Suppressor macrophage (primary cell): ENCODE data around the gene FHIT.

Source experiments
- DNase-seq, 4 experiments: peaks; one replicate each; pipeline ENCODE4 v3.0.0-alpha.2; 2020 to 2022

The FHIT gene

DNA sequence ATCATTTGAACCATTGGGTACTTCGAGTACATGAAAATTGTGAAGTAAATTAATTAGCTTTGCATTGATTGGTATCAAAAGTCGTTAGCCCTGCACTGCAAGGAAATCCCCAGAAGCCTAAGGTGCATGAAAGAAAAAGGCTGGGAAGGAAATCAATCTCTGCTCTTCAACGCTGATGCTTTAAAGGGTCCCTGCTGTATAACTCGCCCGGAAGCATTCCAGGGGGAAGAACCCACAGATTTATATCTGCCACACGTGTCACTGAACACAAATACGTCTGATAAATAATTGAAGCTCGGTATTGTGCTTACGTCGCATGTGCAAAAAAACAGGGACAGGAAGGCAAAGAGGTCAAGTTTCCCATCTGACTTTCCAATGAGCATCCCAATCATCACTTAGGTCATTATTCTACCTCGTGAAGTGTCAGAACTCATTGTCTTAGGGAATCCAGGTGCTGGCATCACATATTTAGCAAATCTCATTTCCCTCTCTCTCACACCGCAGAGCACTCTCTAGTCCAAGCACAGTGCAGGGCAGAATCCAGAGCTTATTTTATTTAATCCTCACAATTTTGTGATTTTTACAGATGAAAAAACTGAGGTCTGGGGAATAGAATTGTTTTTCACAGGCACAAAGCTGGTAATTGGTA is 1397.1 kb downstream of the FHIT start:
- no peak for DNase-seq

DNA sequence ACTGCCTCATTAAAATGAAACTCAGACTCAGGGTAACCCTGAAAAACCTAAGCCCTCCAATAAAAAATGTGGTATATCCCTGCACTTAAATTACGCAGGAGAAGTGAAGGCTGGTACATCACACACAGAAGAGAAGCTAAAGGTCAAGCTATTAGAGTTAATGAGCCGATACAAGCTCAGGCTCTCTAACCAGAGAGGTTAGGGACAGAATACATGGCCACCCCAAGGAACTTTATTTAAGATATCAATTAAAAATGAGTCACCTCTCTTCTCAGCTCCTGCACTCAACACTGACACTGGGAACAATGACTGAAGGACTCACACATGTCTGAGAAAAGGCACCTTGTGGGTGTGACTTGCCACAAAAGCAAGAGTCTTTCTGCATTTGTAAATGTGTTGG is 1400.8 kb downstream of the FHIT start:
- no peak for DNase-seq

DNA sequence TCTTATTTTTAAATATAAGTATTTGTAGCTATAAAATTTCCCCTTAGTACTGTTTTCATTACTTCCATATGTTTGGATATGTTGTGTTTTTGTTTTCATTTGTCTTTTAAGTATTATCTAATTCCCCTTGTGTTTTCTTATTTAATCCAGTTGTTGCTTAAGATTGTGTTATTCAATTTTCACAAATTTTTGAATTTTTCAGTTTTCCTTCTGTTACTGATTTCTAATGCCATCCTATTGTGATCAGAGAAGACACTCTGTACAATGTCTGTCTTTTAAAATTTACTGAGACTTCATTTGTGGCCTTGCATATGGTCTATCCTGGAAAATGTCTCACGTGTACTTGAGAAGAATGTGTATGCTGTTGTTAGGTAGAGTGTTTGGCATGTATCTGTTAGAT is 1405.9 kb downstream of the FHIT start:
- DNase-seq: no peak

DNA sequence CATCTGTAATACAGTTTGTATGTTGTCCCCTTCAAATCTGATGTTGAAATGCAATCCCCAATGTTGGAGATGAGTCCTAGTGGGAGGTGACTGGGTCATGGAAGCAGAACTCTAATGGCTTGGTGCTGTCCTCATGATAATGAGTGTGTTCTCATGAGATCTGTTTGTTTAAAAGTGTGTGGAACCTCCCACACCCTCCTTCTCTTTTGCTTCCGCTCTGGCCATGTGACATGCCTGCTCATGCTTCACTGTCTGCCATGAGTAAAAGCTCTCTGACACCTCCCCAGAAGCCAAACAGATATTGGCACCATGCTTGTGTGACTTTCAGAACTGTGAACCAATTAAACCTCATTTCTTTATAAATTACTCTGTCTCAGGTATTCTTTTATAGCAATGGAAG is 1407.4 kb downstream of the FHIT start:
- DNase-seq: peak; percentile 45 to 78 (median 70)

DNA sequence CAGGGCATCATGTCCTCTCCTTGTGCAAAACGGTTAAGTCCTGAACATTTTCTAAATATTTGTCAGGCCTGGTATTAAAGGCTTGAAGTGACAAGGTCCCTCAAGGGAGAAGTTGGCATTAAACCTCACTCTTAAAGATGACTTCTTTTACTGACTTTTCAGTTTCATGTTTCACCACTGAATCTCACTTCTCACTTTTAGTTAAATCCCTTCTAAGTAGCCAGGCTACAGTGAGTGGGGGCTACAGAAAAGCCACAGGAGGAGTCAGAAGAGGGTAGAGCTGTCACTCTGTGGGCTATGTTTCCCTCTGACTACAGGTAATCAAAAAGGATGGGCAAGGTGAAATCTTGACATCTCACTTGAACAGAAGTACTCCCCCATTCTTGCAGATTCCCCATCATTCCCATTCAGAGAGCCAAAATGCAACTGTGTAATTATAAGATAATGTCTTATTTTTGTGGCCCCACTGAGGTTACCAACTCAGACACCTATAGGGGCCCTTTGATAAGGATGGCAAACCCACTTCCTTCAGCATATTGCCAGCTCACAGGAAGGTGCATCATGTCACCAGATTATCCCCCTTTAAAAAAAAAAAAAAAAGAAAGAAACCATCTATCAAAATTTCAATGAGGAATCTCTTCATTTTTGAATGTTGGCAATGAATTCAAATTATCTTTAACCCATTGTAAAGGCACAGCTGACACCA is 1411.3 kb downstream of the FHIT start:
- DNase-seq: peak in 2 of 4 experiments; percentile 13 to 52

DNA sequence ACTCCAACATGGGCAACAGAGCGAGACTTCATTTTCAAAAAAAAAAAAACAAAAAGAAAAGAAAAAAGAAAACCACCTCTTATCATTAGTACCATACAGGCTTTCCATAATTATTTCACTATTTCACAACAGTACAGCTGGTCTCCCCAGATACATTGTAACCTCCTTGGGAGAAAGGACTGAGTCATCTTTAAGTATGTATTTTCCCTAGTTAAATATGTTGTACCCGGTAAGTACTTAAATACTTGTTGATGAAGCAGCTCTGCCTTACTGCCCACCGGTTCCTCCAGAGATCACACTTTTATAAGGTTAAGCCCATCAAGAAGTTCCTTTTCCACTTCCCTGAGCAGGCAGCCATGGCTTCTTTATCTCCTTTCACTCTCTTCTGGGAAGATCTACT is 1412.0 kb downstream of the FHIT start:
- DNase-seq: peak in 1 of 4 experiments; percentile 3

DNA sequence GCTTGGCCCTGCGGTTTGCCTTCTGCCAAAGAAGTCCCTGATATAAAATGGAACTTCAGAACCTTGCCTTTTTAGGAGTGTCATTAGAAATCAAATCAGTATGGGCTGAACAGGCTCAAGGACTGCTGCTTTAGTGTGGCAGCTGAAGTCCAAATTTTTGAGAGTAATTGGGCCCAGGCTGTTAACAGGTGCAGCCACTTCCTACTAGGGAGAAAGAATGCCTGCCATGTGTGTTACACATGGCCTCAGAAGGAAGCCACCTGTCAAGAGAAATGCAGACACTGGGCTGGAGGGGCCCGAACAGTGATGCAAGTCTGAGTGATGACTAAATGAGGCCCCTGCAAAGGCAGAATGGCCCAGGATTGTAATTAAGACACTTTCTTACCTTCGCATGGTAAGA is 1414.7 kb downstream of the FHIT start:
- no peak for DNase-seq

DNA sequence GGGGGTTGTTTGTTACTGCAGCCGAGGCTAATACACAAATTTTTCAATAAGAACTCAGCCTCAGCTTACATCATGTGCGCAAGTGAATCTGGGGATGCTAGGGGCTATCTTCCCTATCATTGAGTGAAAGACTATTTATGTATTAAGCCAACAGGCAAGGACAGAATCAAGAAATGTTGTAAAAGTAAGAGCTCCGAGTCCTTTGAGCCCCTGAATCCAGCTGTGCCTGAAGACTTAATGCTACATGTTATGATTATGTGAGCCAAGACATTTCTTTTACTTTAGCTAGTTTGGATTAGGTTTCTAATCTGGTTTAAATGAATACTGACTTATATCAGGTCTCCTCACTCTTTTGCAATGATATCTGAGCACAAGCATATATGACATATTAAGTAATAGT is 1418.5 kb downstream of the FHIT start:
- DNase-seq: no peak

DNA sequence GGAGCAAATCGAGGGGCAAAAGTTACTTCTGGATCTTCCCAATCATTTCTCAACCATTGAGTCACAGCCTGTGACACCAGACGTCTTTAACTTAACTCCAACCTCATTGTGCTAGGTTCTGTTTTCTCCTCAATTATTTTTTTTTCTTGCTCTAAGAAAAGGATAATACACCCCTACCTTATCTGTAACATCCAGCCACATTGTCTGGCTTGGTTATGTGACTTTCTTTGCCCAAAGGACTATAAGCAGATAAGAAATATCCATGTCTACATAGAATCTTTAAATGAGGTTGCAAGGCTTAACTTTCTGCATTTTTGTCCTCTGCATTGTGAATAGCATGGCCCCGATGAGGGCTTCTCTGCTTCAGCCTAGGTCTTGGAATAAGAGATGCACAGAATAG is 1419.0 kb downstream of the FHIT start:
- DNase-seq: no peak

DNA sequence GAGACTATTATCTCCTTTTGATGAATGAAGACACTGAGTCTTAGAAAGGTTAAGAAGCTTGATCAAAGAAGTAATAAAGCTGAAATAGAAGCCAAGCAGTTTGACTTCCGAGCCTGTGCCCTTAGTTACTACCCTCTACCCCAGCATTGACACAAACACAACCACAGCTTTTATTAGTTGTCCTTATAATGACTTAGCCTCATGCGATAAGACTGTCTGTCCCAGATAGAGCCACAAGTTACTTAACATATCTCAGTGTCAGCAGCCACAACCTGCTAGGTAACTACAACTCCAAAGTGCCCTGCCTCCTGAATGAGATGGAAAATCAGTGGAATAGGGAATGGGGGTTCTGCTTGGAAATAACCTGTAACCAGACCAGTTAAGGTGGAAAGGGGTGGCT is 1419.9 kb downstream of the FHIT start:
- no peak for DNase-seq

DNA sequence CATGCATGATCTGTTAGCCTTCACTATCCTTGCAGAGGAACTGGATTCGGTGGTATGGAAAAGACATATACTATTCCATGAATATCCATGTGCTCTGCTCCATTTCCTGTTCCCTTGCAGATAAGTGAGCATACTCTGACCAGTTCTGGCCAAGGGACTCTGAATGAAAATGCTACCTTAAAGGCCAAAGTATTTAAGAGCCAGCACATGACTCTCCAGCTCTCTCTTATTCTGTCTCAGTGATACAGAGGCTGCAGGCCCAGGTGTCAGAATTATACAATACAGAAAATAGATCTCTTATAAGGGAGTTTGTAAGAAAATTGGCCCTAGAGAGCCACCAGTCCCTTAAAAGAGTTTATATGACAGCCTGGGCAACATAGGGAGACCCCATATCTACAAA is 1421.7 kb downstream of the FHIT start:
- DNase-seq: no peak

DNA sequence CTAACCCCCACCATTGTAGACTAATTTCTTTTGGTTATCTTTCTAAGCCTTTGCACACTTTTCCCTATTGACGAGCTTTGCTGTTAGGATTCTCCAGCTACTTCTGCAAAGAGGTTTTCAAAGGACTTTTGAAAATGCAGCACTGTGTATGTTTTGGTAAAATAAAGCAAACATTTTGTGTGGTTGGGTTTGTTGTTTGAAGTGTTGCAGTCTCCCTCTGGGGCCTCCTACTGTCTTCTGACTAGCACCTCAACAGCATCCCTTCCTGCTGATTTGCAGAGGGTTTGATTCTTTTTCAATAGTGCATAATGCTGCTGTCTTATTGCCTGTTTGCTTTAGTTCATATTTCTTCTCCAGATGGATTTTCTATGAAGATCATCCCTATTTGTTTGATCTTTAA is 1426.4 kb downstream of the FHIT start:
- DNase-seq: no peak

DNA sequence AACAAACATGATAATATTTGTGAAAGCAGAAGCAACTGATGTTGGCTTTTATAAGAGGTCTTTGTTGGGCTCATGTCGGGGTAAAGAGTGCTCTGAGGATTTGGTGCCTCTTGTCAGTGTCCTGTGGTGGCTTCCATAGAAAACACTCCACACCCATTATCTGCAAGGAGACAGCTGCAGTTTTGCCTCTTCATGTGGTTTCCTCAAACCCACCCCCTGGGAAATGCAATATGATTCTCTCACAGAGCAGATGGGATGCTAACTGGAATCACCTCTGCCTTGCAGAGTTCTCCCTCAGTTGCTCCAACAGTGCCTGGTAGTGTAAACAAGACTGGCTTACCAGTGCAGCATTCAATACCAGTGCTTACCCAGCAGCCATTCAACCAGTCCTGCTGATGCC is 1430.0 kb downstream of the FHIT start:
- no peak for DNase-seq

DNA sequence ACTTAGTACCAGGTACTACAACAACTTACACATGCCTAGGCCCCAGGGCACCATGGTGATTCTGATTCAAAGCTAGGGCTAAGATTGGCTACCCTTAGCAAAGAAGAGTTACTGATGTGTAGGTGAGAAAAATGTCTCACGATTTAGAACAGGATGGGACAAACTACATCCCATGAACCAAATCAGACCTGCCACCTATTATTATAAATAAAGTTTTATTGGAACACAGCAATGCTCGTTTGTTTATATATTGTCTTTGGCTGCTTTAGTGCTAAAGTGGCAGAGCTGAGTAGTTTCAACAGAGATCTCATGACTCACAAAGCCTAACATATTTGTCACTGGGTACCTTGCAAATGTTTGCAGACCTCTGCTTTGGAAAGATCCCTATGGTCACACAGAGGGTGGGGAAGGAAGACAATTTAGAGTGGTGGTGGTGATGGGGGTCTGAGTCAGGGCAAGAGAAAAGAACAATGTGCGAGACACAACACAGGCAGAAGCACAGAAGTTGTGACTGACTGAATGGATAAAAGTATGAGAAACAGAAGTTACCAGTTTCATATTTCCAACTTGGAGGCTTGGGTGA is 1430.8 kb downstream of the FHIT start:
- no peak for DNase-seq

DNA sequence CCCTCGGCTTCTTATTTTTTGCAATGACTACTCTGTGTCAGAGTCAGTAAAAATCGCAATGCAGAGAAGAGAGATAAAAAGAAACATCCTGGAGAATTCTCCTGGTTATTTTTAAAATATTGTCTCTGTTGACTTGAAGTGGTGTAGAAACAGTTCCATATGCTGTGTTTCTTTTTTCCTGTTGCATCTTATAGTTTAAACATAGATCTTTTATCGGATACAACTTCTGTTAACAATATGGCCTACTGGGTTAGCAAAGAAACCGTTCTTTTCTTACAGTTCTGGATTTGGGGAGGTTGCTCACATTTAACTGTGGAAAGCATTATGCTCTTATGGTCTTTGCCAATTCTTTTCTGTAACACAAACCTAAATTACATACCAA is 1432.3 kb downstream of the FHIT start:
- no peak for DNase-seq

DNA sequence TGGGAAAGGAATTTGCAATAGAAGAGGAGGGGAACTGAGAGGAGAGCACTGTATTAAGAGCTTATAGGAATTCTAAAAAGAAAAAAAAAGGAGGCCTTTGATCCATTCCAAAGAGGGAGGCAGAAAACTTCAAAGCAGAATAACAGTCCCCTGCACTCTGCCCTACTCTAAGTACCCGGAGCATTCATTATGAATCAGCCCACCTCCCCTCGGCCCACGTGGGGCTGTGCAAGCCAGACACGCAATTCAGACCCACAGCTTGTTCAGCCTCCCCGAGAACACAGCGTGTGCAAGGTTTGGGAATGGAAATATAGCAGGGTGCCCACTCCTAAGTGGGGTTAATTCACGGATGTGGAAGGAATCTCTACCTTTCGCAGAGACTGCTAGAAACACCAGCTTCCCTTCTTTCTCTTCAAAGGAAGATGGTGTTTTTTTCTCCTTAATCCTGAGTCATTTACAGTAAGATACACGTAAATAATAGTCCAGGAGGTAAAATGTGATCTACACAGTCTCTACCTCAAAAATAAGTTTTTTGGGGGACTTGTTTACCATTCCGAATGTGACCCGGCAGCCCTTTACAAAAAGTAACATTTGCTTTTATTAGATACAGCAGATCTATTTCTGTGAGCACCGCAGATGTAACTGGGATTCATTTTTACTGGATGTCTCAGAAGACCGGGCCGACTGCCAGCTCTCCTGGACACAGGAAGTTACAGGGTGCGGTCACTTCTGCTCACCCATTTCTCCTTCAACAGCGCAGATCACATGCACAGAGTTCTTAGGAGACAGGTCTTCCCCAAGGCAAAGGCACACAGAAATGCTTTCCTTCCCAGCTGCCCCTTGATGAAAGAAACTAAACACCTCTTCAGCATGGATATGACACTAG is 1433.0 kb downstream of the FHIT start:
- peak; percentile 49 to 55 (median 54) for DNase-seq

DNA sequence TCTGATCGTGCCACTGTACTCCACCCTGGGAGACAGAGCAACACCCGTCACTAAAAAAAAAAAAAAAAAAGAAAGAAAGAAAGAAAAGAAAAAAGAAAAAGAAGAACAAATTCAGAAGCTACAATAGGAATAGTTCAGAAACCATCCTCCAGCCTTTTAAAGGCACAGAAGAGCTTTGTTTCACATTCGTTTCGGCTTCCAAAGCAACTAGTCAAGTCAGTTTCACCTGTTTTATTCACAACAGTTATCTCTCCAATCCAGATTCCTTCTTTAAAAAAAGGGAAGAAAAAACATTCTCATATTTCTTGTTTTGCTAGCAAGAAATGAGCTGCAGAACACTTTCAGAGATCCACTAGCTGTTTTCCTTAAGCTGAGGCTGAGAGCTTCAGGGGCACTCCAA is 1433.7 kb downstream of the FHIT start:
- DNase-seq: no peak

DNA sequence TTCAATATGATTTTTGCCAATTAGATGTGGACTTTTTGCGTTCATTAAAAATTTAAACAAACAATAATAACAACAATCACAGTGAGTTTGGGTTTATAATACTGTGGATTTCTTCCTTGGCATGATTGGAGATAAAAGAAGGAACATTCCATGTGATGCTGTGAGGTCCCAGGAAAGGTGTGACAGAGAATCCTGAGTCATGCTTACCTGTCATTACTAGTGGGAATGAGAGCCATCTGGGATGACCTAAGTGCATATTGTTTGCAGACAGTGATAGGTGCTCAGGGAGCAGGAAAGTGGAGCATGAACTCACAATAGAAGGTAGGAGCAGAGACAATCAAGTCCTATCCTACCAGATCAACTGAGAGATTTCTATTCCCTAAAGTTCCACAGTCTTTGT is 1434.9 kb downstream of the FHIT start:
- DNase-seq: no peak

DNA sequence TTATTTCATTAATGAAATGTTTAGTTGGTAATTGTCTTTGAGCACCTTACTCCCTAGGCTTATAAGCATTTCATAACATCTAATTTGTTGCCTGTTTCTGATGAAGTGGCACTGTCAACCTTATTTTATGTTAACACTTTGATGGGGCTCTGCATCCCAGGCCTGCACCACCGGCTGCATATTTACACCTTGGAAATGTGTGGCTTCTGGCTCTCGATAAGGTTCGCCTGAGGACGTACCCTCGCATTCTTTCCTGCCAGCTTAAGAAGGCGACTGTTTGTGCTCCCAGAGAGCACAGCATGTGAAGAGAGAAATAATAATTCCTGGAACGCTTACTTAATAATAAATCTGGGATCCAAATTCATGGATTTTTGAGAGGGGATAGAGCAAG is 1438.1 kb downstream of the FHIT start:
- no peak for DNase-seq

DNA sequence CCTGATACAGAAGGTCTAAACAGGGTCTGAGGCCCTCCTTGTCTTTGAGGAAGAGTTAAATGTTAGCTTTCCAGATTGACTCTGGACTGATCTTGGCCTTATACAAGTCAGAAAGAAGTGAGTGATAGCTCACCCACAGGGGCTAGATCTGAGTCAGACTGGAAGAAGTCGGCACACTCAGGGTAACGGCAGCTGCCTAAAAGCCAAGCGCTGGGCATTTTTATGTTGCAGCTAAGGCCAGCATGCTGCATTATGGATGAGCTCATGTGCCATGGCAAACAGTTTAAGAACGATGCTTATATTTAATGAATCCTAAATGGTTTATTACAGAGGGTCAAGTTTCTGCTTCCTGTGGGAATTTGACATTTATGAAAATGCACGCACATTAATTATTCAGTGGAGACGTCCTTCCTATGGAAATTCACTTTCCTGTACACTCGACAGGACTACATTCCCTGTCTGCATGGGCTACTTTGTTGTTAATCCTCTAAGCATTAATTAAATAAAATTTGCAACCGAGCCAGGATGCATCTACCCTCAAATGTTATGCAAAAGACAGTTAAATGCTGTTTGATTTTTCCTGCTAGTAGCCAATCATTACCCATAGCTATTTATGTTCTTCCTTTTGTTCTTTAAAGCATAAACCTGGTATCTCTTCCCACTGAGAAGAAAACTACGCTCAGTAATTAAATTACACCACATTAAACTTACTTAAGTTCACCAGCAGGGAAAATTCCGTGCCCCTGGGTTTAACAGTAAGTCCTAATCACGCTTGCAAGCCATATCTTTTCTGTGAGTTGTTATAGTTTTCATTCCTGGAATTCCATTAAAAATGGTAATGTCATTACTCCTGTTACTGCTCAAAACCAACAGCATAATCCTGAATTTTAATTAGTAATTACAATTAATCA is 1438.8 kb downstream of the FHIT start:
- no peak for DNase-seq

DNA sequence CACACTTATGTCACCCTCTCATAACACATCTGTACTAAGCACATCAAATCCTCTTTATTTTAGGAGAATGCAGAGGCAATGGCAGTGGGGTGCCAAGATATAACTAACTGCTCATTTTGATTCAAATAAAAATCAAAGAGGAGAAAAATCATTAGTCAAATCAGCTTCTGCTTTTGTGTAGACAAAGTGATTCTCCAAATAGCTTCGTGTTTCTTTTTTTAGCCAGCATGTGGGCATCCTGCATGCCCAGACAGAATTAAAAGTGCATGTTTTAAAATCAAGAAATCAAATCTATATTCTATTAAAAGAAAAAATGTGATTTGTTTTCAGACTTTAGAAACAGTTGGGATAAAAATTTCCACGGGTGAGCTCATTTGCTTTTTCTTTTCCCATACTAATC is 1440.1 kb downstream of the FHIT start:
- DNase-seq: no peak

DNA sequence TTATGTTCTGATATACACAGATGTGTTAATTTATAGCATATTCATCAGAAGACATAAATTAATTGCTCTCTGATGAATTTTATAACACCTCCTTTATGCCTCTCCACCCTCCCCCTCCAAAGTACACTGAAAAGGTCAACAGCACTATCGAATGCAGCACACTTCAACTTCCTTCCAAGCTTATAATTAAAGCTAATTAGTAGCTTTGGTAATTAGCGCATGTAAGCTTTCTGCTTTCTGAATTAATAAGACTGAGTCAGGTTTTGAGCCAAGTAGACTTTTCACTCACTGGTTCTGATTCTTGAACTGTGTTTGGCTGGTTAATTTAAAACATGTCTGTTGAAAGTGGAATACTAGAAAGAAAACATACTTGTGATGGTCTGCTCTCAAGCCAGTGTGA is 1440.6 kb downstream of the FHIT start:
- no peak for DNase-seq
